OCI-LY7 (cell line): ENCODE data around the gene SNRK. TPM values are rescaled to one million over a fixed set of nuclear protein-coding genes. Genes with fewer than 3 reads are reported as not detected.

Experiments
- BruUV-seq: library from RNA; stranded (reverse); fragments of 400-500 nt; replicated peaks from 2 replicates; lab custom pipeline; 2021; lab: Mats Ljungman, UMichigan
- CTCF ChIA-PET: fragments of 300-600 bp; sonication (Branson Sonifier 250); formaldehyde crosslinking; loops from one replicate; lab custom pipeline; 2022; ENCODE audit warnings: antibody characterized with exemption; ENCODE audit not compliant: unreplicated experiment; lab: Charles Lee
- POLR2A ChIA-PET: fragments of 300-600 bp; sonication (Branson Sonifier 250); formaldehyde crosslinking; loops from one replicate; lab custom pipeline; 2022; ENCODE audit warnings: antibody characterized with exemption; lab: Charles Lee
- DNase-seq: peaks from one replicate; pipeline ENCODE4 v3.0.0-alpha.2; 2015; ENCODE audit warnings: low spot score
- H2AFZ ChIP-seq: fragments of 200-600 bp; sonication (generic), shearing (Covaris generic); 2 replicates; pipeline ENCODE4 v1.6.1; 2014; ENCODE audit warnings: mild to moderate bottlenecking, antibody characterized with exemption, low read length, moderate library complexity
- H3K27ac ChIP-seq: fragments of 200-600 bp; sonication (generic); 2 replicates; pipeline ENCODE4 v1.5.1; 2014; ENCODE audit warnings: mixed run types, low read depth, mild to moderate bottlenecking, moderate library complexity, low read length, inconsistent platforms; ENCODE audit not compliant: poor library complexity, severe bottlenecking
- H3K36me3 ChIP-seq: fragments of 200-600 bp; sonication (generic); 2 replicates; pipeline ENCODE4 v1.6.1; 2014; ENCODE audit warnings: mild to moderate bottlenecking, antibody characterized with exemption, low read length, moderate library complexity, mixed read lengths; ENCODE audit not compliant: insufficient read depth
- H3K4me1 ChIP-seq: fragments of 200-600 bp; sonication (generic); 2 replicates; pipeline ENCODE4 v1.5.1; 2014; ENCODE audit warnings: mild to moderate bottlenecking, low read length; ENCODE audit not compliant: insufficient read depth, poor library complexity, severe bottlenecking
- H3K4me2 ChIP-seq: fragments of 200-600 bp; sonication (generic); 2 replicates; pipeline ENCODE4 v1.6.1; 2014; ENCODE audit warnings: mild to moderate bottlenecking, low read length
- H3K4me3 ChIP-seq: fragments of 200-600 bp; sonication (generic); 2 replicates; pipeline ENCODE4 v1.5.1; 2014; ENCODE audit warnings: mild to moderate bottlenecking, low read depth, low read length; ENCODE audit not compliant: poor library complexity, severe bottlenecking
- H3K79me2 ChIP-seq: fragments of 200-600 bp; sonication (generic); 2 replicates; pipeline ENCODE4 v1.6.1; 2016; ENCODE audit warnings: low read depth, mild to moderate bottlenecking, low read length, moderate library complexity, mixed read lengths; ENCODE audit not compliant: insufficient read depth
- H3K9me2 ChIP-seq: fragments of 200-600 bp; sonication (generic); 2 replicates; pipeline ENCODE4 v1.6.1; 2016; ENCODE audit warnings: mild to moderate bottlenecking, low read length, mixed read lengths; ENCODE audit not compliant: insufficient read depth
- H3K9me3 ChIP-seq: fragments of 200-600 bp; sonication (generic); 2 replicates; pipeline ENCODE4 v1.6.1; 2014; ENCODE audit warnings: mild to moderate bottlenecking, mixed run types, low read length, mixed read lengths
- H4K20me1 ChIP-seq: fragments of 200-600 bp; sonication (generic); 2 replicates; pipeline ENCODE4 v1.6.1; 2014; ENCODE audit warnings: mild to moderate bottlenecking, antibody characterized with exemption, low read length, moderate library complexity, mixed read lengths; ENCODE audit not compliant: insufficient read depth
- CTCF ChIP-seq: fragments of 200-600 bp; sonication (generic); conservative IDR thresholded peaks from 2 replicates; pipeline ENCODE4 v1.5.1; 2014; ENCODE audit warnings: mild to moderate bottlenecking, antibody characterized with exemption, low read length, moderate library complexity, mixed read lengths
- EZH2phosphoT487 ChIP-seq: fragments of 200-600 bp; sonication (generic); IDR thresholded peaks from 2 replicates; pipeline ENCODE4 v1.6.1; 2018; ENCODE audit warnings: low read depth, borderline replicate concordance, mild to moderate bottlenecking, mixed run types, antibody characterized with exemption, low read length, moderate library complexity, mixed read lengths
- intact Hi-C: fragments of 100-400 bp; cut with micrococcal nuclease; formaldehyde crosslinking; loops from one replicate; pipeline ENCODE4 v1.10.0; 2022; ENCODE audit not compliant: unreplicated experiment
- total RNA-seq, 2 experiments: library from RNA; depleted of rRNA in 1 of 2; stranded (reverse); fragments of >200 nt in 1 of 2; shearing (Covaris generic) in 1 of 2; gene quantifications; 2 replicates each; pipeline ENCODE4 v1.2.3, GENCODE V29; 2014 to 2022

Gene SNRK
- total RNA-seq, 2 experiments from 2014 or later: 15.5 TPM

GRCh38 chr3:43248185-43248583 is 38.2 kb upstream of the SNRK start:
- POLR2A ChIA-PET: no interaction called here
- Histone ChIP-seq H3K9me2 (no peaks in the 10 kb centered on the region), H3K4me2 (no peak overlapping the region), H3K9me3 (no peaks in the 10 kb centered on the region), H4K20me1 (no peaks in the 10 kb centered on the region), H3K36me3 (no peaks in the 10 kb centered on the region), H3K79me2 (no peaks in the 10 kb centered on the region), H2AFZ (no peak overlapping the region), H3K27ac (no peak overlapping the region), H3K4me3 (no peak overlapping the region), H3K4me1 (peaks cover 28% of the 10 kb centered on the region)
- BruUV-seq: no TSS peak
- intact Hi-C loops: no loop called here
- DNase-seq: no peak
- CTCF ChIA-PET: no interaction called here
- TF ChIP-seq EZH2phosphoT487 (no peak), CTCF (no peak)

- intact Hi-C loops: no loop called here
These were observed 37.4 kb upstream of the SNRK start for GRCh38 chr3:43248973-43249372.

More at GRCh38 chr3:43248973-43249372, 37.4 kb upstream of the SNRK start:
- DNase-seq: no peak
- Histone ChIP-seq H3K4me1 (peaks cover 28% of the 10 kb centered on the region), H3K9me3 (no peaks in the 10 kb centered on the region), H3K79me2 (no peaks in the 10 kb centered on the region), H4K20me1 (no peaks in the 10 kb centered on the region), H3K4me2 (no peak overlapping the region), H3K36me3 (no peaks in the 10 kb centered on the region), H3K4me3 (no peak overlapping the region), H3K27ac (no peak overlapping the region), H3K9me2 (no peaks in the 10 kb centered on the region), H2AFZ (no peak overlapping the region)
- BruUV-seq: no TSS peak
- ChIA-PET POLR2A (no interaction called here), CTCF (no interaction called here)
- TF ChIP-seq CTCF: no peak
- TF ChIP-seq EZH2phosphoT487: no peak
